ENCODE results near the gene CXCL8.
A peak's percentile ranks its signal among the peaks of the same experiment; 100 is the strongest.
"Not testable (repeated sequence)": the region's sequence is repeated elsewhere in the genome, so short reads cannot be mapped to it uniquely, and the experiment has no call there.

The CXCL8 gene

DNA sequence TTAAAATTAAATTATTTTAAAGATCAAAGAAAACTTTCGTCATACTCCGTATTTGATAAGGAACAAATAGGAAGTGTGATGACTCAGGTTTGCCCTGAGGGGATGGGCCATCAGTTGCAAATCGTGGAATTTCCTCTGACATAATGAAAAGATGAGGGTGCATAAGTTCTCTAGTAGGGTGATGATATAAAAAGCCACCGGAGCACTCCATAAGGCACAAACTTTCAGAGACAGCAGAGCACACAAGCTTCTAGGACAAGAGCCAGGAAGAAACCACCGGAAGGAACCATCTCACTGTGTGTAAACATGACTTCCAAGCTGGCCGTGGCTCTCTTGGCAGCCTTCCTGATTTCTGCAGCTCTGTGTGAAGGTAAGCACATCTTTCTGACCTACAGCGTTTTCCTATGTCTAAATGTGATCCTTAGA lies at the start of gene CXCL8:
CXCL8 (plus strand) TSS at position 217 of the 426 bp plus-strand sequence; CDS start at position 307, 90 bp downstream.
- FAIRE-seq, result peak; percentile 97

DNA sequence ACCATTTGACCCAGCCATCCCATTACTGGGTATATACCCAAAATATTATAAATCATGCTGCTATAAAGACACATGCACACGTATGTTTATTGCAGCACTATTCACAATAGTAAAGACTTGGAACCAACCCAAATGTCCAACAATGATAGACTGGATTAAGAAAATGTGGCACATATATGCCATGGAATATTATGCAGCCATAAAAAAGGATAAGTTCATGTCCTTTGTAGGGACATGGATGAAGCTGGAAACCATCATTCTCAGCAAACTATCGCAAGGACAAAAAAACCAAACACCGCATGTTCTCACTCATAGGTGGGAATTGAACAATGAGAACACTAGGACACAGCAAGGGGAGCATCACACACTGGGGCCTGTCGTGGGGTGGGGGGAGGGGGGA lies 49.2 kb upstream of the CXCL8 start:
- FAIRE-seq, result not testable (repeated sequence)

DNA sequence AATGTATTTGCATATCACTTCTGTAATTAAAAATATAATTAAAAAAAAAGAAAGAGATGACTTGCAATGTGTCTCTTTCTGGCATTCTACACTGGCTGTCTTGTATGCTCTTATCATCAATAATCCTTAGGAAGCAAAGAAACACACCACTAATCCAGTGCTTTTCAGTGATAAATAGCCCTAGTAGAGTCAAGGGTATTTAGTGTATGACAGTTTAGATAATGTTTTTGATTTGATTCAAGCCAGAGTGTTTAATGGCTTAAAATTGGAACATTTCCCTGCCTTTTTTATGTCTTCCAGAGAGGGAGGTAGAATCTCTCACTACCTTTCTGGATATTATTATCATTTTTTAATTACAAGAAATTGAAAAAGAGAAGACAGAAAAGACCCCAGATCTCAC lies 48.6 kb upstream of the CXCL8 start:
- no peak for FAIRE-seq

DNA sequence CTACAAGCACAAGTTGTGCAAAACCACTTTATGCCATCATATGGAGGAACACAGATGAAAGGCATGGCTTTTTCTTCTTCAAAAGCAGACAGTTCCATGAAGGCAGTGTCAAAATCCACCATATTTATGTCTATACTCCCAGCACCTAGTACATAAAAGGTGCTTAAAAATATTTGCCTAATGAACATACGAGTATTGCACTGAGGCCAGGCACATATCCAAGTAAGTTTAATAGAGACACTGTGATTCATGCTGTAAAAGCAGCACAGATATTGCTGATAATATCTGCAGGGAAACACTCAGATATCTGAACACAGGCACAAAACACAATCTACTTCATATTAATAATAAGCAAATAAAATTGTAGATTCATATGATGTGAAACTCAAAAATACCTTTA lies 48.1 kb upstream of the CXCL8 start:
- FAIRE-seq, result no peak

DNA sequence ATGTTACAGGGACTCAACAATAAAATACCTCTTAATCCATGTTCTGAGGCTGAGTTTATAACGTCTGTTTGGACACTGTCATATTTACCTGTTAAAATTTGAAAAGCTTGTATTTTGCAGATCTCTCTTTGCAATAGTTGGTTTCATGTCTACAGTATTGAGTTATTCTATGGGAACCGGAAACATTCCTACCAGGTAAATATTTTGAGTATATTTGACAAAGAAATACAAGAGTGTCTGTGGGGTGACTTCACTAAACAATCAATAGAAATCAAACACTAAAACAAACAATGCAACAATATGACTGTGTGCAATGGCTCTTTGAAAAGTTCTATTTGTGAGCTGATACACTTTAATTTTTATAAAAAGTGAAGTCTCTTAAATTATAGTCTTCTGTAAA lies 47.7 kb upstream of the CXCL8 start:
- no peak for FAIRE-seq

- no peak for FAIRE-seq
Measured at GRCh38 chr4:73693811-73694210, 46.6 kb upstream of the CXCL8 start.

- FAIRE-seq, result peak; percentile 36
Measured at GRCh38 chr4:73698217-73698616, 42.2 kb upstream of the CXCL8 start.

DNA sequence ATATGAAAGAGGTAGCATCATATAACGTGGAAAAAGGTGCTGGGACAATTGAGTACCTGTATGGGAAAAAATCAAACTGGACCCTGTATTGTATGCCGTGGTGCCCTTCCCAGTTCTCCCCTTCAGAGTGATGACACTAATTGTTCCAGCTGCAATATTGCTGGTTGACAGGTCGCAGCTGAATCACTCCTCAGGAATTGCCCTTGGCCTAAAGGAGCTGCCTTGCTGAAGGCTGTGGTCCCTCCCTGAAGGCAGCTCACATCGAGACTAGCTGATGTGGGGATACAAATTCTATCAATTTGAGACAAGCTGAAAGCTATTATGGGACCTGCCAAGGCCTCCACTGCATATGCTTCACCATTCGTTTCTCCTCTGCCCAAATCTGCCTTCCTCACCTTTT lies 39.3 kb upstream of the CXCL8 start:
- FAIRE-seq, result no peak

DNA sequence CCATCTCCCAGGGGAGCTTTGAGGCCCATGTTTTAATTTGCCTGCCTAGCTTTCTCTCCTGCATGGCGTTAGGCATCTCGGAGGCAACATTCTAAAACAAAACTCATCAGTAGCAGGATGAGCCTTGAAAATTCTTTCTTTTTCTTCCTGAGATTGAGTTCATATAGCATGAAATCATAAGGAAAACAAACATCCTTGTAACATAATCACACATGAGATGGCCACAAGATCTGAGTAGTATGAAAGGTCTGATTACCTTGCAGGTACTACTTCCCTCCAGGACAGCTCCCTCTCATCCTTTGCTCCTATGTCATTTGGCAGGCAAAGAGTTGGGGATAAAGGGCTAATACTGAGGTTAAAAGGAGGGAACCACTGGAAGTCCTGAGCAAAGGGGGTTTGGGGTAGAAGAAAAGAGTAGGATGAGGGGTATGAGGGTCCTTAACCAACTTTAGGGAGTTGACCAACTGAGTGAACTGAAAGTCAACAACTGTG lies 37.5 kb upstream of the CXCL8 start:
- FAIRE-seq, result no peak

GRCh38 chr4:73703320-73703719 lies 37.0 kb upstream of the CXCL8 start:
- FAIRE-seq, result no peak

GRCh38 chr4:73704314-73705055 lies 35.9 kb upstream of the CXCL8 start:
- FAIRE-seq, result peak; percentile 17

GRCh38 chr4:73705056-73705432 lies 35.3 kb upstream of the CXCL8 start:
- no peak for FAIRE-seq

GRCh38 chr4:73705721-73706120 lies 34.6 kb upstream of the CXCL8 start:
- no peak for FAIRE-seq

GRCh38 chr4:73706811-73707210 lies 33.6 kb upstream of the CXCL8 start:
- no peak for FAIRE-seq

DNA sequence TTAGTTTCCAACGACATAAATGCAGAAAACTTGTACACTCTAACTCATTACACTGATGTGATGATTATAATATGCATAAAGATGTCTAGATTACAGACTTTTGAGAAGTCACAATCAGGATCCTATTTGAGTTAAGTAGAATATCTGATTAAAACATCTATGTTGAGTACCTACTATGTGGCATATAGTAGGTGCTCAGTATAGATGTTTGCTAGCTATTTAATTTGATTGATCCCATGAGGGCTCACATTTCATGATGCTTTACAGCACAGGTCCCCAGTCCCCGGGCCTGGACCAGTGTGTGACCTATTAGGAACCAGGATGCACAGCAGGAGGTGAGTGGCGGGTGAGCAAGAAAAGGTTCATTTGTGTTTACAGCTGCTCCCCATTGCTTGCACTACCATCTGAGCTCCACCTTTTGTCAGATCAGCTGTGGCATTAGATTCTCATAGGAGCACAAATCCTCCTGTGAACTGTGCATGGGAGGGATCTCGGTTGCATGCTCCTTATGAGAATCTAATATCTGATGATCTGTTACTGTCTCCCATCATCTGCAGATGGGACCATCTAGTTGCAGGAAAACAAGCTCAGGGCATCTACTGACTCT lies 33.0 kb upstream of the CXCL8 start:
- FAIRE-seq, result no peak

GRCh38 chr4:73707918-73708577 lies 32.3 kb upstream of the CXCL8 start:
- FAIRE-seq, result no peak

DNA sequence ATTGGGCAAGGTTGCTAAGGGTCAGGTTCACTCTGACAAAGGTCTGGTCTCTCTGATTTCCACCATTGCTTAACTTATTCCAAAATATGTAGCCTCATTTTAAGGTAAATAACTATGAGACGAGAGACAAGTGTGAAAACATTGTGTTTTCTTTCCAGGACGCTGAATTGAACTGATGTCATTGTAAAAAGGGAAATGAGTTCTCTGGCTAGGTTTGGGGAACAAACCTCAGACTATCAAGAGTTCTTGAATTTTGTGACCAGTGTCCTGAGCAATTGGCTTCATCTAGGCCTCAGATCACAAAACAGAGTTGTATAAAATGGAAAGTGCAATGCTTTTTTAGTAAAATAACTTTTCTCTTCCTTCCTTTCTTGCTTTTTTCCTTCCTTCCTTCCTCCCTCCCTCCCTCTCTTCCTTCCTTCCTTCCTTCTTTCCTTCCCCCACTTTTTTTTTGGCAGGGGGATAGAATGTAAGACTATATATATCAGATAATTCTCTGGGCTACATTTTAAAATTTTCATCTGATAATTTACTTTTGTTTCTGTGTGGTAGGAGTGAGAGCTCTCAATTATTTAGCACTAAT lies 30.8 kb upstream of the CXCL8 start:
- no peak for FAIRE-seq

DNA sequence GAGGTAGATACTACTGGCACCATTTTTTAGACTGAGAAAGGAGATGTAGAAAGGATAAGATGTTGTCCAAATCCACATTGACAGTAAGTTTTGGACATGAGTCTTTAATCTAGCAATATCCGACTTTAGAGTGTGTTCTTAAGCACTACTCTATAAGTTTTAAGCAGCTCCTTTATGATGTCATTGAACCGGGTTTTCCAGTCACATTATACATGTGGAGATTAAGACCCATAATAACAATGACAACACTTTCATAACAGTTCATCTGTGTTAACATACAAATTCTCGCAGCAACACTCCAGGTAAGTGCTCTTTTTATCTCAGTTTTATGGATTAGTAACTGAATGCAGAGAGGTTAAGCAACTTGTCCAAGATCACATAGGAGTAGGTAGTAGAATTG lies 30.3 kb upstream of the CXCL8 start:
- no peak for FAIRE-seq

- no peak for FAIRE-seq
Measured at GRCh38 chr4:73711989-73712388, 28.4 kb upstream of the CXCL8 start.

GRCh38 chr4:73713650-73714049 lies 26.7 kb upstream of the CXCL8 start:
- no peak for FAIRE-seq

DNA sequence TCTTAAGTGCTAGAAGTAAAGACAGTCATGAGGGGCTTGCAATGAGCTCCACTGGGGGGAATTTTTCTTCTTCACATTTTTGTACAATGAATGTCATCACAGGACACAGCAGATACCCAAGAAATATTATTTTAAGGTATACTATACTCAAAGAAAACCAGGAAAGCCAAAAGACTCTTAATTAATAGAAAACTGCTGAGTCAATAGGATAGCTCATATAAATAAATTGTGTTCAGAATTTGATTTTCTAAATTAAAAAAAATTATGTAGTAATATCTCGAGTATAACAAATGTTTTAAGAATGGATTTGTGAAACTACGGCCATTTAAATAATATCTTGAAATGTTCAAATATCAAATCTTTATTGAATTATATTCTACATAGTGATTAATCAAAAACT lies 25.7 kb upstream of the CXCL8 start:
- FAIRE-seq, result no peak

DNA sequence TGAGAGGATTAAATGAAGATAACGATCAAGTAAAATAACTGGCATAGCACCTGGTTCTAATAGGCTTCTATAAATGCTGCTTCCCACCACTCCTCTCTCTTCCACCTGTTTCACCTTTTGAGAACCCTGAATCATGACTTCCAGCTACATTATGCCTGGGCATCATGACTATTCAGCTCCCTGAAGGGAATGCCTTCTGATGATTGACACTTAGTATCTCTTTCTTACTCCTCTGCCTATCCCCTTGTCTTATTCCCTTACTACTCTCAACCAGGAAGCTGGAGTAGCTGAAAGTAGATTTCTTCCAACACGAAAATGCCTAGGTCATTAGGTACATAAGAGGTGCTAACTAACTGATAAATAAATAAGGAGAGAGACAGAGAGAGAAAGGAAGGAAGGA lies 24.7 kb upstream of the CXCL8 start:
- no peak for FAIRE-seq

All from islet of Langerhans (tissue), 1 donor.